Measurements from ENCODE around the gene PABPN1L. TPM values are rescaled to one million over a fixed set of nuclear protein-coding genes. Genes with fewer than 3 reads are reported as not detected.

The PABPN1L gene
- total and polyA plus RNA-seq, 8 donors = 0.15 TPM; not detected in 7

DNA sequence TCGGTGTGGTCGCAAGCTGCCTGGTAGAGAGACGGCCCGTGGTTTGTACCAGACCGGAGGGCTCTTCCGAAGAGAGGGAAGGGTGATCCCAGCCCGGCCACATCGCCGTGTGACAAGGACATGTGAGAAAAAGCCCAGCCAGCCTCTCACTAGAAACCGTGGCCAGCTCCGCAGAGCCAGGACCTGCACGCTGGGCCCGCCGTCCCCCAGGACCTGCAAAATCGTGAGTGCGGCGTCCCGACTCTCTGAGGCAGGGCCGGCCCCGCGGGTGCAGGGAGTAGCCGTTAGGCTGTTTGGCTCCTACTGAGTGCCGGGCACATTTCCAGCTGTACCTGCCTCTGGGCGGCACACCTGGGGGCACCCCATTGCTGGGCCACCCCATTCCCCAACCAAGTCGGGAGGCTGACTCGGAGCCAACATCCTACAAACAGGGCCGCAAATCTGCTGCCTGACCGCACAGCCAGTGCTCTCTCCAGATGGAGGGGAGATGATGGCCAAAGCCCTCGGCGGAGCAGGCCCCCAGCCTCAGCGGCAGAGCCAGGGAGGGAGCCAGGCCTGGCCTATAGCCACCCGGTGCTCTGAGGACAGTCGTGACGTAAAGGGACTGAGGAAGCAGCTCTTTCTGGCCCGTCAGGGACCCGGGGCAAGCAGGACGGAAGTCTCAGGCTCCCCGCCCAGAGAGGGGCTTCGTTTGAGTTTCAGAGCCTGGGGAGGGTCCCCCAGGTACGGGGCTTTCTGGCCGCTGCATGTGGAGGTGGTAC is 33.6 kb upstream of the PABPN1L start:
- Histone ChIP-seq H3K9me3 (no peaks in the 10 kb centered on the region), H3K4me3 (no peak overlapping the region), H3K4me1 (no peaks in the 10 kb centered on the region), H3K27me3 (no peaks in the 10 kb centered on the region), H3K36me3 (peaks cover 0 to 35% (median 32%) of the 10 kb centered on the region in 4 donors), H3K27ac (no peak overlapping the region)
- TF ChIP-seq POLR2A (IDR thresholded peaks at IDR 0.05) (no peak), EP300 (IDR thresholded peaks at IDR 0.05) (no peak), POLR2AphosphoS5 (IDR thresholded peaks at IDR 0.05) (no peak)
- TF ChIP-seq, protein P1, sequence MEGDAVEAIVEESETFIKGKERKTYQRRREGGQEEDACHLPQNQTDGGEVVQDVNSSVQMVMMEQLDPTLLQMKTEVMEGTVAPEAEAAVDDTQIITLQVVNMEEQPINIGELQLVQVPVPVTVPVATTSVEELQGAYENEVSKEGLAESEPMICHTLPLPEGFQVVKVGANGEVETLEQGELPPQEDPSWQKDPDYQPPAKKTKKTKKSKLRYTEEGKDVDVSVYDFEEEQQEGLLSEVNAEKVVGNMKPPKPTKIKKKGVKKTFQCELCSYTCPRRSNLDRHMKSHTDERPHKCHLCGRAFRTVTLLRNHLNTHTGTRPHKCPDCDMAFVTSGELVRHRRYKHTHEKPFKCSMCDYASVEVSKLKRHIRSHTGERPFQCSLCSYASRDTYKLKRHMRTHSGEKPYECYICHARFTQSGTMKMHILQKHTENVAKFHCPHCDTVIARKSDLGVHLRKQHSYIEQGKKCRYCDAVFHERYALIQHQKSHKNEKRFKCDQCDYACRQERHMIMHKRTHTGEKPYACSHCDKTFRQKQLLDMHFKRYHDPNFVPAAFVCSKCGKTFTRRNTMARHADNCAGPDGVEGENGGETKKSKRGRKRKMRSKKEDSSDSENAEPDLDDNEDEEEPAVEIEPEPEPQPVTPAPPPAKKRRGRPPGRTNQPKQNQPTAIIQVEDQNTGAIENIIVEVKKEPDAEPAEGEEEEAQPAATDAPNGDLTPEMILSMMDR (IDR thresholded peaks at IDR 0.05) = no peak
- intact Hi-C loops (cut with DNase I; ENCODE audit: low total_unique reads) = no loop called here
- no peak for DNase-seq
- 87 to 91% (median 87%) methylated on average over 25 to 41 of the region's 41 CpGs for WGBS, 5 donors

DNA sequence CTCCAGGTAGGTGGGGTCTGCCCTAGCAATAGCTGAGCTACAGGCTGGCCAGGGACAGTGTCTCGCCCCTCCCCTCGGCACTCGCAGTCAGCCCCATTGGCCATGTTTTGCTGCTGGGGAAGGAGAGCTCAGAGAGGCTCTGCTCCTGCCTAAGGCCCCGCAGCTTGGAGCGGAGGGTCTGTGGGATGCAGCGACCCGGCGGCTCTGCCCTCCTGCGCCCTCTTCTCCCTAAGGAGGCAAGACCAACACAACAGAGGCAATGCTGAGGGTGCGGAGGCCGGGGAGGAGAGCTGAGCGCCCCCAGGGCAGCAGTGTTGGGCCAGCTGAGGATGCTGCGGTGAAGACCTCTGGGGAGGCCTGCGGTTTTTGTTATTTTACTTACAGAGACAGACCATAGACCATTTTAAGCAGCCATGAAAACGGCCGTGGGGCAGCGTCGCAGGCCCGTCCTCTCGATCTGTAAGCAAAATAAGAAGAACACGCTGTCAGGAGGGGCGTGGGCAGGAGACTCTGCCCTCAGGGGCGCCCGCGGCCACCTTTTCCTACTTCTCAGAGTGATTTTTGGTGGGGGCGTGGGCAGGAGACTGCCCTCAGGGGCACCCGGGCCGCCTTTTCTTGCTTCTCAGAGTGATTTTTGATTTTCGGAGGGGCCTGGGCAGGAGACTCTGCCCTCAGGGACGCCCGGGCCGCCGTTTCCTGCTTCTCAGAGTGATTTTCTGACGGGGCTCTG is 31.4 kb upstream of the PABPN1L start:
- no peaks in the 10 kb centered on the region for H3K9me3 ChIP-seq
- H3K4me3 ChIP-seq = no peak overlapping the region
- intact Hi-C loops (cut with DNase I; ENCODE audit: low total_unique reads) = no loop called here
- TF ChIP-seq POLR2A (IDR thresholded peaks at IDR 0.05) (no peak), EP300 (IDR thresholded peaks at IDR 0.05) (no peak), POLR2AphosphoS5 (IDR thresholded peaks at IDR 0.05) (no peak)
- TF ChIP-seq, protein P1 (IDR thresholded peaks at IDR 0.05) = no peak
- whole genome bisulfite sequencing, 5 donors = 86 to 92% (median 90%) methylated on average over 33 to 34 of the region's 34 CpGs
- H3K27me3 ChIP-seq = no peaks in the 10 kb centered on the region
- H3K4me1 ChIP-seq = no peaks in the 10 kb centered on the region
- DNase-seq = no peak
- peaks cover 0 to 35% (median 32%) of the 10 kb centered on the region in 4 donors for H3K36me3 ChIP-seq
- no peak overlapping the region for H3K27ac ChIP-seq

DNA sequence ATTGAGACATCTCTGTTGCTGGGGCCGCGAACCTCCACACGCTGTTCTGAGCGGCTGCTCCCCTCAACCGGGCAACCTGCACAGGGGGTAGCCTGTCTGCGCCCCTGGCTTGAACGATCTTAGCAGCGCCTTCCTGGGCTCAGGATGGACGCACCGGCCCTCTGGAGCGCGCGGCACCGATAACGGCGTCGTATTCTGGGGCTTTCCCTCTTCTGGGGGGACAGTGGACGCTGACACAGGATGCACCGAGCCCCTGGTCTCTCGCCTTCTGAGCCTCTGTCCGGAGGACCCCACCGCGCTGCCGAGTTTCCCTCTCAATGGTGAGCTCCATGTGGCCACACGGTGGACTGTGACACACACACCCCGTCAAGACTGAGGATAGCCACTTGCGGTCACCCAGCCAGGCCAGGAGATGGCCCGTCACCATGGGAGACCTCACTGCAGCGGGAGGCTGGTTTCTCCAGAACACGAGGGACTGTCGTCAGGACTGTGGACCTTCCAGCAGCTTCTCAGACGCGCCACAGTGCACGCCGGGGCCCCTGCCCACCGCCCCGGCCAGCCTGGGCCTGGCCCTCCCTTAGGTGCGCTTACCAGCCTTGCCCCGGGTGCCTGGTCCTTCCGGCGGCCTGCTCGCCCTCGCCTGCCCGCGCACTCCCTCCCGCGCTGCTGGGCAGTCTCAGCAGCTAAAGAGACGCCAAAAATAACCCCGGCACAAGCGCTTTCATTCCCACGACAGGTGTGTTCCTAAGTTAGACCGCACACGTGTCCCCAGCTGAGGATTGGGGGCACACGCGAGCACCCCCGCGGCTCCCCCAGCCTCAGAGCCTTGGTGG is 30.0 kb upstream of the PABPN1L start:
- peaks cover 0 to 44% (median 40%) of the 10 kb centered on the region in 4 donors for H3K36me3 ChIP-seq
- intact Hi-C loops (cut with DNase I; ENCODE audit: low total_unique reads) = no loop called here
- no peaks in the 10 kb centered on the region for H3K9me3 ChIP-seq
- WGBS, 5 donors = 89 to 93% (median 91%) methylated on average over 51 to 57 of the region's 57 CpGs
- no peaks in the 10 kb centered on the region for H3K27me3 ChIP-seq
- no peak for DNase-seq
- no peak overlapping the region for H3K4me3 ChIP-seq
- H3K4me1 ChIP-seq = no peaks in the 10 kb centered on the region
- TF ChIP-seq, protein P1 (IDR thresholded peaks at IDR 0.05) = no peak
- TF ChIP-seq POLR2AphosphoS5 (IDR thresholded peaks at IDR 0.05) = no peak
- TF ChIP-seq POLR2A (IDR thresholded peaks at IDR 0.05) = no peak
- H3K27ac ChIP-seq = no peak overlapping the region

GRCh38 chr16:88895335-88895734 is 28.9 kb upstream of the PABPN1L start:
- H3K4me3 ChIP-seq = no peak overlapping the region
- intact Hi-C loops (cut with DNase I; ENCODE audit: low total_unique reads) = no loop called here
- peaks cover 0 to 44% (median 32%) of the 10 kb centered on the region in 4 donors for H3K36me3 ChIP-seq
- H3K4me1 ChIP-seq = no peaks in the 10 kb centered on the region
- no peak overlapping the region for H3K27ac ChIP-seq
- no peaks in the 10 kb centered on the region for H3K9me3 ChIP-seq
- no peak for TF ChIP-seq EP300 (IDR thresholded peaks at IDR 0.05)
- TF ChIP-seq, protein P1 (IDR thresholded peaks at IDR 0.05) = no peak
- no peak for TF ChIP-seq POLR2AphosphoS5 (IDR thresholded peaks at IDR 0.05)
- TF ChIP-seq POLR2A (IDR thresholded peaks at IDR 0.05) = no peak
- H3K27me3 ChIP-seq = no peaks in the 10 kb centered on the region
- WGBS, 5 donors = 90 to 93% (median 91%) methylated on average over 3 to 22 of the region's 22 CpGs
- no peak for DNase-seq

Measured in stomach (tissue), 9 donors.